ENCODE data around the gene SMURF1. TPM values are rescaled to one million over a fixed set of nuclear protein-coding genes. Genes with fewer than 3 reads are reported as not detected.

The SMURF1 gene
- total RNA-seq, 1 donor from 2014 or later: 44.7 TPM

DNA sequence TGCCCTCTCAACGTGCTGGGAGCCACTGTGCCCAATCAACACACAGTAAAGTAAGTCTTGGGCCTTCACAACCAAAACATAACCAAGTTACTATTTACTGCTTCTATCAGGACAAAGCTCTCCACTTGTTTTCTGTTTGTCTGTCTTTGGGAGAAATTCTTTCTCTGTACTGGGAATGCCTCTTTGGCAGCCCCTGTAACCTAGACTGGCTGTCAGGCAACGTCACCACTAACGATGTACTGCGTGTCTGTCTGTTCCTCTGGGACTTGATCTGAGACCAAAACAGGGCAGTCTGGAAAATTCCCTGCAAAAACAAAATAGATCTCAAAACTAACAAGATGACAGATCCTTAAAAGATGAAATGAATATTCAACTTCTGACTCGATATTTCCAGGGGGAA, 113.0 kb downstream of the SMURF1 start:
- FAIRE-seq: no peak

DNA sequence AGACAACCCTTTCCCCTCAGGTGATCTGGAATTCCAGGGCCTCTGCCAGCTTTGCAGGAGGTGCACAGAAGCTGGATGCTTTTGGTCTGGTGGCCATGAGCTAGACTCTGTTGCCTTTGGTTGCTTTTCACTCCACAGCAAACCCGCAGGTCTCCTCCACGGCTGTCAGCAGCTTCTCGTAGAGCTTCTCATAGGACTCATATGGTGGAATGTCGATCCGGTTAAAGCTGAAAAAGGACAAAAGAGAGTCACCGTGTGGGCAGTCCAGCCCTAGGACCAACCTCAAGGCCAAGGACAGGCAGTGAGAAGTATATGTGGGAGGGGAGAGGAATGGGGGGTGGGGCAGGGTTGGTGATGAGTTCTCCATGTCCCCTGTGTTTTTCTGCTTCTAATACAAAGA, 113.5 kb downstream of the SMURF1 start:
- no peak for DNase-seq (ENCODE audit: low read depth)
- H3K9me3 ChIP-seq (ENCODE audit: insufficient read depth, low read depth, low read length): peaks cover 3% of the 10 kb centered on the region
- Mint-ChIP-seq H3K27me3 (ENCODE audit: low read depth, unreplicated experiment) (no peaks in the 10 kb centered on the region), H3K27ac (ENCODE audit: unreplicated experiment) (no peak overlapping the region), H3K4me3 (ENCODE audit: unreplicated experiment) (no peak overlapping the region), H3K9me3 (ENCODE audit: unreplicated experiment) (no peaks in the 10 kb centered on the region), H3K36me3 (ENCODE audit: low read depth, unreplicated experiment) (peaks cover 36% of the 10 kb centered on the region), H3K4me1 (ENCODE audit: low read depth, unreplicated experiment) (peaks cover 10% of the 10 kb centered on the region)
- H4K20me1 ChIP-seq (ENCODE audit: insufficient read depth, low read length): peaks cover 53% of the 10 kb centered on the region
- no peak overlapping the region for H3K4me3 ChIP-seq (ENCODE audit: insufficient read depth, low read depth, low read length)
- H3K4me1 ChIP-seq (ENCODE audit: insufficient read depth, low read length): no peaks in the 10 kb centered on the region
- H3K36me3 ChIP-seq (ENCODE audit: insufficient read depth, low read length): peaks cover 59% of the 10 kb centered on the region
- H3K4me2 ChIP-seq (ENCODE audit: low read length): no peak overlapping the region
- H3K9ac ChIP-seq (ENCODE audit: low read length): no peak overlapping the region
- H3K27ac ChIP-seq (ENCODE audit: low read depth, low read length): no peak overlapping the region
- no peak for TF ChIP-seq EZH2 (IDR thresholded peaks at IDR 0.05; ENCODE audit: insufficient read depth, low read length)
- H3K79me2 ChIP-seq (ENCODE audit: insufficient read depth, low read length): peaks cover 3% of the 10 kb centered on the region
- no peak for FAIRE-seq
- H2AFZ ChIP-seq (ENCODE audit: low read depth, low read length): no peak overlapping the region
- no peaks in the 10 kb centered on the region for H3K27me3 ChIP-seq (ENCODE audit: insufficient read depth, low read length)

More for the DNA sequence above, 113.0 kb downstream of the SMURF1 start:
- Mint-ChIP-seq H3K36me3 (ENCODE audit: low read depth, unreplicated experiment) (peaks cover 36% of the 10 kb centered on the region), H3K4me3 (ENCODE audit: unreplicated experiment) (no peak overlapping the region), H3K4me1 (ENCODE audit: low read depth, unreplicated experiment) (peaks cover 7% of the 10 kb centered on the region), H3K9me3 (ENCODE audit: unreplicated experiment) (no peaks in the 10 kb centered on the region), H3K27me3 (ENCODE audit: low read depth, unreplicated experiment) (no peaks in the 10 kb centered on the region), H3K27ac (ENCODE audit: unreplicated experiment) (no peak overlapping the region)
- H3K9ac ChIP-seq (ENCODE audit: low read length): no peak overlapping the region
- no peaks in the 10 kb centered on the region for H3K4me1 ChIP-seq (ENCODE audit: insufficient read depth, low read length)
- no peak overlapping the region for H2AFZ ChIP-seq (ENCODE audit: low read depth, low read length)
- peaks cover 3% of the 10 kb centered on the region for H3K9me3 ChIP-seq (ENCODE audit: insufficient read depth, low read depth, low read length)
- TF ChIP-seq, protein P1, sequence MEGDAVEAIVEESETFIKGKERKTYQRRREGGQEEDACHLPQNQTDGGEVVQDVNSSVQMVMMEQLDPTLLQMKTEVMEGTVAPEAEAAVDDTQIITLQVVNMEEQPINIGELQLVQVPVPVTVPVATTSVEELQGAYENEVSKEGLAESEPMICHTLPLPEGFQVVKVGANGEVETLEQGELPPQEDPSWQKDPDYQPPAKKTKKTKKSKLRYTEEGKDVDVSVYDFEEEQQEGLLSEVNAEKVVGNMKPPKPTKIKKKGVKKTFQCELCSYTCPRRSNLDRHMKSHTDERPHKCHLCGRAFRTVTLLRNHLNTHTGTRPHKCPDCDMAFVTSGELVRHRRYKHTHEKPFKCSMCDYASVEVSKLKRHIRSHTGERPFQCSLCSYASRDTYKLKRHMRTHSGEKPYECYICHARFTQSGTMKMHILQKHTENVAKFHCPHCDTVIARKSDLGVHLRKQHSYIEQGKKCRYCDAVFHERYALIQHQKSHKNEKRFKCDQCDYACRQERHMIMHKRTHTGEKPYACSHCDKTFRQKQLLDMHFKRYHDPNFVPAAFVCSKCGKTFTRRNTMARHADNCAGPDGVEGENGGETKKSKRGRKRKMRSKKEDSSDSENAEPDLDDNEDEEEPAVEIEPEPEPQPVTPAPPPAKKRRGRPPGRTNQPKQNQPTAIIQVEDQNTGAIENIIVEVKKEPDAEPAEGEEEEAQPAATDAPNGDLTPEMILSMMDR (IDR thresholded peaks at IDR 0.05; ENCODE audit: insufficient read depth, low read depth, low read length): no peak
- no peak for TF ChIP-seq EZH2 (IDR thresholded peaks at IDR 0.05; ENCODE audit: insufficient read depth, low read length)
- no peaks in the 10 kb centered on the region for H3K27me3 ChIP-seq (ENCODE audit: insufficient read depth, low read length)
- H3K36me3 ChIP-seq (ENCODE audit: insufficient read depth, low read length): peaks cover 64% of the 10 kb centered on the region
- H4K20me1 ChIP-seq (ENCODE audit: insufficient read depth, low read length): peaks cover 53% of the 10 kb centered on the region
- no peak overlapping the region for H3K27ac ChIP-seq (ENCODE audit: low read depth, low read length)
- H3K4me3 ChIP-seq (ENCODE audit: insufficient read depth, low read depth, low read length): no peak overlapping the region
- H3K79me2 ChIP-seq (ENCODE audit: insufficient read depth, low read length): peaks cover 3% of the 10 kb centered on the region
- H3K4me2 ChIP-seq (ENCODE audit: low read length): no peak overlapping the region
- DNase-seq (ENCODE audit: low read depth): no peak

DNA sequence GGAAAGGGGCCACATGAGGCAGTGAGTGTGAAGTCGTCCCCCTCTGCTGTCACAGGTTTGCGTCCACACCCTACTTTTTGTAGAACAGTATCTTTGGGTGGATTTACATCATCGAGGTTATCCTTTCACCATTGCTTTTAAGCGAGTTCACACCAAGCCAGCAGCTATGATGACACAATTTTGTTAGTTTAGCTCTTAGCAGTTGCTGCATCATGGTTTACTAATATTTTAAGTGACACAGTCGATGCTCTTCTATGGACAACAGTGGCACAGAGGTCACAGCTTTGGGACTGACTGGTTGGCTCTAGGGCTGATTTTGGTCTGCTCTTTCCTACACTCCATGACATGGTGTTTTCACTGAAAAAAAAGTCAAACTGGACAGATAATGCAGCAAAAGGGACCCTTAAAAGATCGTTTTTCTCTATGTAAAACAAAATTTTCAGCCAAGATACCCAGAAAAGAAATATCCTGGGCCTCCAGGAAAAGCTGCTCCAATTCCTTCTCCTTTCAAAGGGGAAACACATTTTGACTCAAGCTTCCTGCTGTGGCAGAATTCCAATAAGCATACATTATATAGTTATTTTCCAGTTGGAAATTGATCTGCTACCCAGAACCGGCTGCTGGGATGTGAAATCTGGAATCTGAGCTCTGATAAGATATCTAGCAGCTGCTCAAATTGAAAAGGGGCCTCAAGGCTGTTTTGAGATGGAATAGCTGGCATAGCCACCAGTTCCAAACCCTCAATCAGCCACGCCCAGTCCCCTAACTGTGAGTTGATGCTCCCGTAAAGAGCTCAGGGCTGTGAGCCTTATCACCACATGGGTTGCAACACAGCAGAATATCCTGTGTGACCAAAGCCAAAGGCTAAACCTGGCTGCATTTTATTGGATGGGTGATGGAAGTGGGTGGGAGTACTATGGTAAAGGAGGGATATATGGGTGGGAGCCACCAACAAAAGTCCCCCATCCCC, 114.2 kb downstream of the SMURF1 start:
- peaks cover 11% of the 10 kb centered on the region for H3K4me1 Mint-ChIP-seq (ENCODE audit: low read depth, unreplicated experiment)
- no peaks in the 10 kb centered on the region for H3K27me3 ChIP-seq (ENCODE audit: insufficient read depth, low read length)

More for the DNA sequence above, 114.2 kb downstream of the SMURF1 start:
- Mint-ChIP-seq H3K36me3 (ENCODE audit: low read depth, unreplicated experiment) (peaks cover 35% of the 10 kb centered on the region), H3K27me3 (ENCODE audit: low read depth, unreplicated experiment) (no peaks in the 10 kb centered on the region), H3K27ac (ENCODE audit: unreplicated experiment) (peak overlapping the region; percentile 48), H3K4me3 (ENCODE audit: unreplicated experiment) (no peak overlapping the region), H3K9me3 (ENCODE audit: unreplicated experiment) (no peaks in the 10 kb centered on the region)
- no peak for TF ChIP-seq EZH2 (IDR thresholded peaks at IDR 0.05; ENCODE audit: insufficient read depth, low read length)
- TF ChIP-seq, protein P1 (IDR thresholded peaks at IDR 0.05; ENCODE audit: insufficient read depth, low read depth, low read length): no peak
- Histone ChIP-seq H3K79me2 (ENCODE audit: insufficient read depth, low read length) (peaks cover 3% of the 10 kb centered on the region), H4K20me1 (ENCODE audit: insufficient read depth, low read length) (peaks cover 49% of the 10 kb centered on the region), H3K4me3 (ENCODE audit: insufficient read depth, low read depth, low read length) (no peak overlapping the region), H3K9me3 (ENCODE audit: insufficient read depth, low read depth, low read length) (peaks cover 3% of the 10 kb centered on the region), H3K4me2 (ENCODE audit: low read length) (no peak overlapping the region), H3K27ac (ENCODE audit: low read depth, low read length) (no peak overlapping the region), H2AFZ (ENCODE audit: low read depth, low read length) (no peak overlapping the region), H3K36me3 (ENCODE audit: insufficient read depth, low read length) (peaks cover 52% of the 10 kb centered on the region), H3K4me1 (ENCODE audit: insufficient read depth, low read length) (no peaks in the 10 kb centered on the region), H3K9ac (ENCODE audit: low read length) (no peak overlapping the region)
- DNase-seq (ENCODE audit: low read depth) (no peak), FAIRE-seq (no peak)
